GM21786 (cell line): ENCODE measurements around the gene ACBD4.
A peak's percentile ranks its signal among the peaks of the same experiment; 100 is the strongest.

ENCODE experiments used
- ATAC-seq: cut with Tn5 transposase; IDR thresholded peaks from one replicate; pipeline ENCODE4 v1.9.1; 2021; ENCODE audit not compliant: unreplicated experiment

The ACBD4 gene

GRCh38 chr17:45132572-45133463, 2.7 kb upstream of the ACBD4 start:
- ATAC-seq, result no peak

- no peak for ATAC-seq
Observed at GRCh38 chr17:45135978-45136791, 698 bp downstream of the ACBD4 start.

- ATAC-seq, result no peak
Observed at GRCh38 chr17:45136846-45137560, 1.5 kb downstream of the ACBD4 start.

- ATAC-seq, result no peak
Observed at GRCh38 chr17:45137561-45138305, 2.2 kb downstream of the ACBD4 start.

- ATAC-seq, result no peak
Observed at GRCh38 chr17:45138911-45139532, 3.5 kb downstream of the ACBD4 start.

- ATAC-seq, result no peak
Observed at GRCh38 chr17:45139533-45139920, 4.0 kb downstream of the ACBD4 start.

GRCh38 chr17:45143094-45143670, 7.7 kb downstream of the ACBD4 start:
- ATAC-seq, result no peak

- no peak for ATAC-seq
Observed at GRCh38 chr17:45143767-45144198, 8.3 kb downstream of the ACBD4 start.

- no peak for ATAC-seq
Observed at GRCh38 chr17:45144199-45145034, 8.9 kb downstream of the ACBD4 start.

- ATAC-seq, result no peak
Observed at GRCh38 chr17:45145035-45145389, 9.5 kb downstream of the ACBD4 start.

GRCh38 chr17:45146166-45146565, 10.7 kb downstream of the ACBD4 start:
- no peak for ATAC-seq

- no peak for ATAC-seq
Observed at GRCh38 chr17:45146592-45146889, 11.1 kb downstream of the ACBD4 start.

- no peak for ATAC-seq
Observed at GRCh38 chr17:45146890-45147580, 11.5 kb downstream of the ACBD4 start.

- no peak for ATAC-seq
Observed at GRCh38 chr17:45147581-45148182, 12.2 kb downstream of the ACBD4 start.

GRCh38 chr17:45148183-45149036, 12.9 kb downstream of the ACBD4 start, which contains the start of gene HEXIM1:
HEXIM1 (plus strand) TSS chr17:45148475; CDS start chr17:45149191, 716 bp downstream.
- peak; percentile 61 for ATAC-seq

GRCh38 chr17:45149037-45149668, 13.7 kb downstream of the ACBD4 start:
- no peak for ATAC-seq
